Stimulated activated CD8-positive, alpha-beta memory T cell treated with anti-CD3 and anti-CD28 coated beads, Interleukin-15, amount 100 ng/mL, for 4 hours (primary cell): ENCODE results near the gene ALG9.

Experiments
- DNase-seq, 2 donors: peaks; one replicate each; pipeline ENCODE4 v3.0.0-alpha.2; 2020; ENCODE audit warnings: low read depth in 2 of 2

Gene ALG9

DNA sequence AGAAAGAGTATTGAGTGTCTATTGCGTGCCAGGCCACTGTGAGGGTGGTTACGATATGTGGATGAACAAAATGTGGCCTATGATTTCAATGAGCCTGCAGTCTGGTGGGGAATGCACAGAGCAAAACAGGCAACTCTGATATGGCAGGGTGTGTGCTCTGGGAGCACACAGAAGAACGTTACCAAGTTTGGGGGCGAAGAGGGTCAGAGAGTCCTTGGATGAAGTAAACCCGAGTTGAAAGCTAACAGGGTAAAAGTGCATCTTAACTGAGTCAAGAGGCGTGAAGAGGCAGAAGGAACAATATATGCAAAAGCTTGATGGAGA is 8.2 kb upstream of the ALG9 start:
- DNase-seq, result no peak

DNA sequence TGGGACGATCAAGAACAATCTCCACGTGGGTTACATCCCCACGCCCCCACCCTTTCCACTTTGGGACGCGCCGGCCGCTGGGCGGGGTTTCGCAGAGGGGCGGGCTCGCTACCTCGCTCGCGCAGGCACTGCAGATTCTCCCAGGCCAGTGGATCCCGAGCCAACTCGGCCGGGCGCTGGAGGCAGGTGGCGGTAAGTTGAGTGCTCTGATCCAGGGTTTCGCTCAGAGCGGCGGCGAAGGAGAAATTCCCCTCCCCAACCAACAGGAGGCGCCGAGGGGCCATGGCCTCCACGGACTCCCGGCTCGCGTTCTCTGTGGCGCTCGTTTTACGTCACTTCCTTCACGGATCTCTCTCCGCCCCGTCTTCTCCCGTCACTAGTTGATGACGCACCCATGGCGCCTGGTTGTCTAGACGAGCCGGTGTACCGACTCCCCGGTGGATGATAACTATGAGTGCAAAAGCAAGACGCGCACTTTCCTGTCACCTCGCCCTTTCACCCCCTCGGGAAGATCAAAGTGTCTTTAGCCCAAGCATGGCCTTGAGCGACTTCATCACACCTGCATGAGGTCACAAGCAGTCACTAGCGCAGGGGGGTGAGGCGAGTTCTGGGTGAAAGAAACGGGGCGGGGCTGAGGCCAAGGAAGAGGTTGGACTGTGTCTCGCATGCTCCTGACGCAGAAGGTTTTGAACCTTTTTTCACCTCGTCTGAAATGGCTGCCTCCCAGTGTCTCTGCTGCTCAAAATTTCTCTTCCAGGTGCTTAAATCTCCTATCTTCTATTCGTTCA is 7.7 kb upstream of the ALG9 start, which contains the start of the genes CFAP68 and FDXACB1:
CFAP68 (plus strand) TSS at position 693 of the 788 bp plus-strand sequence; CDS start at position 713, 20 bp downstream.
FDXACB1 (minus strand) TSS at position 317 of the 788 bp plus-strand sequence; CDS start at position 284, 33 bp downstream.
- peak; percentile 89 to 90 for DNase-seq

DNA sequence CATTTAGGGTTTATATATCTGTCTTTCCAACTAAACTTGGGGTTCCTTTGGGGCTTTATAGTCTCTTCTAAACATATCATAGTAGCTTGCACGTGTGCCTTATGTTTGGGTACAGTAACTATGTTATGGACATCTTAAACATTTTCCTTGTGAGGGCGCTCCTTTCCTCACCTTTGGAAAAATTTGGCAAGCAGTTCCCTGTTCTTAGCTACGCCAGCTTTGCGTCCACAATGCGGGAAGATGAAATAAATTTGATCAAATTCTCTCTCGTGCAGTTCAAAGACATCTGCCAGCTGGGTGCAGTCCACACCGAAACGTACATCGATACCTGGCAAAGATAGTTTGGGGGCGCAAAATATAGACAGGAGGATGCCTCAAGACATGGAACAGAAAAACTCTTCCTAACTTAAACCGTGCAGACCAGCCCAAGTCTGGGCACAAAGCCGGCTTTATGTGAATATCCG is 7.0 kb upstream of the ALG9 start:
- no peak for DNase-seq

DNA sequence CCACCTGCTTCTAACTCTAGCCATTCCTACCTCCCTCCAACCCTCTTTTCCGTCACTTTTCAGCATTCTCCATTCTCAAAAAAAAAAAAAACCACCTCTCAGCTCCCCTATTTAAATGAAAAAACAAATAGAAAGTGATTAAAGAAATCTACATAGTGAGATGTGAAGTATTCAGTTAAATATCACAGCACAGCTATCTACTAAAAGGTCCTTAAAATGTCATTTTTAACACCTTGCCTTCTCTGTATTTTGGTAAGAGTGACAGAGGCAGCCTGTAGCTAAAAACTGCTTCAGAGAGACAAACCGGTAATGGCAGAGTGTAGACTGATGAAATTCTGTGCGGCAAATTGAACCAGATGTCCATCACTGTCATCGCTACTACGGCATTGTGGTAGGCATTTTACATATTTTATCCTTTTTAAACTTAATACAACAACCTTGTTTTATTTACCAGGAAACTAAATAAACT is 346 bp upstream of the ALG9 start:
- DNase-seq, result no peak

DNA sequence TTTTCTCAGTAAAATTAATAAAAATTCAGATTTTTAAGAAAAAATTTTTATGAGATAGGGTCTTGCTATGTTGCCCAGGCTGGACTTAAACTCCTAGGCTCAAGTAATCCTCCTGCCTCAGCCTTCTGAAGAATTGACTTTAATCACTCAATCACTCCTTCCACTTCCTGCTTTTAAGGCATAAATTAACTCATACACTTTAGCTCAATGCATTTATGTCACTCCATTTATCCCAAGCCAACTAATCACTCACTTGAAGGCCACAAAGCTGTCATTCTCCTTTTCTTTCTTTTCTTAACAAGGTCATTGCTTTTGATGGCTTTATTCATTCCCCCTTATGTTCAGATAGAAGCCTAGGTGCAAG is 877 bp downstream of the ALG9 start:
- no peak for DNase-seq

DNA sequence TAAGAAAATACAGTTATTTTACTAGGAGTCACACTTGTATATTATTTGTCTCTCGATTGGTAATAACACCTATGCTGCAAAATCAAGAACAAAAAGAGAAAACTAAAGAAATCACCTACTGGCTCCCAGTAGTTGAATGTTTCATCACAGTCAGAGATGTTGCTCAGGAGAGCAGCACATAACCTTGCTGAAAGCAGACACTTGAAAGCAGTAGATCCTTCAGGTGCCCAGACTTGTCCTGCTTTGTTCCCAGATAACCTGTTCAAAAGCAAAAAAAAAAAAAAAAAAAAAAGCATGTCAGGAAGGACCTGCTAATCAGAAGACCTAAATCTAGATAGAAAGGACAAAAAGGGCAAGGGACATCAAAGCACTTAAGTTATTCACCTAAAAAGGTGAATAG is 1.3 kb downstream of the ALG9 start:
- DNase-seq, result no peak

DNA sequence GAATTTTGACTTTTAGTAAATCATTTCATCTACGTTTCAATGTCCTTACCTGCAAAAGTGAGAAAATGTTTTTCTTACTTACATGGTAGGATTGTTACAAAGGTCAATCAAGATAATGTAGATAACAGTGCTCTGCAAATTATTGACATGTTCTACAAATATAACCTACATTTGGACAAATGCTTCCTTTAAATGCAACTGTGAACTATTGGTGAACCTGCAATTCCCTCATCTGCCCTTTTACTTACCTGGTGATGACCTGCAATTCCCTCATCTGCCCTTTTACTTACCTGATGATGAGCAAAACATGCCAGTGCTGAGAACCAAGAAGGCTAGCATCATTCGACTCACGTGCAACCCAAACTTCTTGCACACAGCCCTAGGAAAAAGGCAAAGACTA is 11.1 kb downstream of the ALG9 start:
- no peak for DNase-seq

DNA sequence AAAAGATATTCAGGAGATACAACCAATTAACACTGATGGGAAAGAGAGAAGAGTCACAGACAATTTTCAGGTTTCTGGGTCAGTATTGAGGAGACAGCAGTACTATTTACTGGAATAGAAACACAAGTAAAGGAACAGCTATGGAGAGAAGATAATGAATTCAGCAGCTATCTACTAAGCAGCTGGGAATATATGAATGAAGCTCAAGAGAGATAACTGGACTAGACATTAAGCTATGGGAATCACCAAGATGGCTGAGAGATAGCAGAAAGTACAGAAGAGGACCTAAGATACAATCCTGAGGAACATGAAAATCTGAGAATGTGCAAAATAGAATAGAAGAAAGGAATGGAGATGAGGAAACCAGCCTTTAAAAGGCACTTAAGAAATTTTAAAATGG is 15.9 kb downstream of the ALG9 start:
- no peak for DNase-seq

DNA sequence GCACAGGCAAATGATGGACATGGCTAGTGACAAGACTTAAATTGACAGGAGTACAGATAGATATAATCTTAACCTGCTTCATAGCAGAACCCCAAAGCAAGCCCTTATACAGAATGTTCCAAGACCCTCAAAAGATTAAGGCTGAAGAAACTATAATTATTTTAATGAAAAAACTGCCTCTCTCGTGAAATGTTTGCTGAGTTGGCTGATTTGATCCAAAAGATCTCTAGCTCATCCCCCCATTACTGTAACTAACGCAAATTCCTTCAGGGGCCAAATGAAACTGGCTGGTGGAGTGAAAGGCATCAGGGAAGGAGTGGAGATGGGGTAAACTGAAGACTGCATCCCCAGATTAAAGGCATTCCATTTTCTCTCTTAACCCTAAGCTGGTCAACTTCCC is 19.3 kb downstream of the ALG9 start:
- DNase-seq, result no peak

DNA sequence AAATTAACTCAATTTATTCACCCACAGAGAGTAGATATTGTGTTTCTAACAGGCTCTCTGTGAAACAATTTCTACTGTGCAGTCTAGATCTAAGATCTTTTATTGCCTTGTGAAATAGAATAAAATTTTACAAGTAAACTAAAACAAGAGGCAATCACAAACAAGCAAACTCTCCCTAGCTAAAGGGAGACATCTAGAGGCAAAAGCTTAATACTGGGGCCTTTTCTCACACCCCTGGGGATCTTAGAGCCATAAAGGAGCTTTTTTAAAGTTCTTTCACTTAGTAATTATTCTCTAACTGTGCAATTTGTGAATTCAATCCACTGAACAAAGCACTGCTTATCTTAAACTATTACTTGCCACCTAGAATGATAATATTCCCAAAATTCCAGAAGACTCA is 19.7 kb downstream of the ALG9 start:
- no peak for DNase-seq

DNA sequence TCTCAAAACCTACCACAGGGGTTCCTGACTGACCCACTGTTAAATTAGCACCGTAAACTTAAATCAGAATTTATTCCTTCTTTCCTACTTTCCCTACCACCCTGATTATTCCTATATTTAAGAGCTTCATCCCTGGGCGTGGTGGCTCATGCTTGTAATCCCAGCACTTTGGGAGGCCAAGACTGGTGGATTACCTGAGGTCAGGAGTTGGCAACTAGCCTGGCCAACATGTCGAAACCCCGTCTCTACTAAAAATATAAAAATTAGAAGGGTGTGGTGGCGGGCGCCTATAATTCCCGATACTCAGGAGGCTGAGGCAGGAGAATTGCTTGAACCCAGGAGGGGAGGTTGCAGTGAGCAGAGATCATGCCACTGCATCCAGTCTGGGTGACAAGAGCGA is 20.3 kb downstream of the ALG9 start:
- DNase-seq, result no peak

DNA sequence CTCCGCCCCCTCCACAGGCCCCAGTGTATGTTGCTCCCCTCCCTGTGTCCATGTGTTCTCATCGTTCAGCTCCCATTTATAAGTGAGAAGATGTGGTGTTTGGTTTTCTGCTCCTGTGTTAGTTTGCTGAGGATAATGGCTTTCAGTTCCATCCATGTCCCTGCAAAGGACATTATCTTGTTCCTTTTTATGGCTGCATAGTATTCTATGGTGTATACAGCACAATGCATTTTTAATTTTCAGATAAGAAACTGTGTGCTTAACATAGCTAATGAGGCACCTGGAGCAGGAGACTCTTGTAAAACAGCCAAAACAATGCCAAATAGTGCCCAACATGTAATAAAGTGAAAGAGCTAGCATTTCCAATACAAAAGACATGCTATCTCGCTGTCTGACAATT is 21.8 kb downstream of the ALG9 start:
- no peak for DNase-seq

DNA sequence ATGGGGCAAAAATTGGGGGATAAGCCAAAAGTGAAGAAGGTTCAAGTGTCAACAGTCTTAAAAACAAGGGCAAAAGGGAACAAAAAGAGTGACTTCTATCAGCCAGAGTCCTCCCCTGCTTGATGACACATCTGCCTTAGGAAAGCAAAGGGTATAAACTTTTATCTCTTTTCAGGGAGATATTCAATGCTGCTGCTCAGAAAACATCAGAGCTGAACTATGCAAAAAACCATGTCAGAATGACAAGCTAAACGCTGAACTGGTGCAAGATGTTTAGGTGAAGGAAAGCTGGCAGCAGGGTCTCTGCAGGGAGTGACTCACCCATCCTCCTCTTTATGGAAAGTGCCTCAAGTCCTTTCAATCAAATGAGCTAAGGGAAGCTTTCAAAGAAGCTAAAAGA is 24.7 kb downstream of the ALG9 start:
- no peak for DNase-seq

DNA sequence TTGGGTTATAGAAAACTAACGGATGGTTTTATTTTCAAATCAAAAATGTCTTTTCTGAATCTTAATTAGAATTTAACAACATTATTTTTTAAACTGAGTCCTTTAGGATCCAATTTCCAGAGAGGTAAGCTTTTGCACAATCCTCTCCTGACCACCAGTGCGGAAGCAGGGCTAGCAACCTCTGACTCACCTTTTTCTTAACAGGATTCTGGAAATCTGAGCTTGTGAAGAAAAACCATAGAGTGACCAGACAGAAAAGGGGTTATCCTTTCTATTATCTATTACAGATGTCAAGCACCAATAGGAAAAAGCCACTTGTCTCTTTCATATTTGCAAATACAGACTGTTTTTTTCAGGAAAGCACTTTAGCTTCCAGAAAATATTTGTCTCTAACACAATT is 25.3 kb downstream of the ALG9 start:
- no peak for DNase-seq

DNA sequence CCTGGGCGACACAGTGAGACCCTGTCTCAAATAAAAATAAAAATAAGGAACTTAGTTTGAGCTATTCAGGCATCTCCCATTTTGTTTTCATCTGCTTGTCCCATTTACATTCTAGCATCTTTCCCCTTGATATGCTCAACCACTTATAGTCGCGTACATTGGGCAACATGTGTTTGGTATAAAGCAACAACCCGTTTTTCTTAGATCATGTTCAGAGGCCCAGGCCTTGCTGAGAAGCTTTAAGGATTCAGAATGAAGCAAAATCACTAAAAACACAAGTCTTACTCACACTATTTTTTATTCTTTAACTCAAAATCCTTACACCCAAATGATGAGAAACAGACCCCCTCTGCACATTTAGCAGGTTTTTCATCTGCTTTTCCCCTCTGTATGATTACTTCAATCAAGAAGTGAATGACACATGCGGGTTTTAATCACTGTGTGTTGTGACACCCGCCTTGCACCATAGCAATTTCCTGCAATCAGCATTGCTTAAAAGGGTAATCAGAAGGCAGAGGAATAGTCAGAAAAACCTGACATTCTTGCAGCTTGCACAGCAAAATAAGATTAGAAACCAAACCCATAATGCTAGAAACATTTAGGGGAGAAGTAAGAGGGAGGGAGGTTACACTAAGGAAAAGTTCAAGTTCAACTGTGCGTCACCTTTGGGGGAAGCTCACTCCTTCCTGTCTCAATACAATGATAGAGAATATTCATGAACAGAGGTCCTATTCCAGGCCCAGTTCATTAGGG is 25.9 kb downstream of the ALG9 start:
- DNase-seq, result no peak

DNA sequence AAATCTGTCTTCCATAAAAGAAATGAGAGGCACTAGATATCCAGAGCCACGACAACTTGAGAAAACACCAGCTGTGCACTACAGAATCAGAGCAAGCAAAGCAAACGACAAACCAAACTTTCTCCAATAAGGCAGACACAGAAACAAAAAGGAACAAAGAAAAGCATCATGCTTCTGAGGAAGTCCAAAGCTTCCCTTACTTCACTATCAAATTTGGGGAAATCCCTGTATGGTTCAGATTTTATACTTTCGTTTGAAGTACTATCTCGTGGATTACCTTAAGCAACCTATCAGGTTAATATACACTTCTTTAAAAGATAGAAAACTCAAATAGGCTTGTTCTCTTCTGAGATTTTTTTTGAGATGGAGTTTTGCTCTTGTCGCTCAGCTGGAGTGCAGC is 27.7 kb downstream of the ALG9 start:
- DNase-seq, result no peak

DNA sequence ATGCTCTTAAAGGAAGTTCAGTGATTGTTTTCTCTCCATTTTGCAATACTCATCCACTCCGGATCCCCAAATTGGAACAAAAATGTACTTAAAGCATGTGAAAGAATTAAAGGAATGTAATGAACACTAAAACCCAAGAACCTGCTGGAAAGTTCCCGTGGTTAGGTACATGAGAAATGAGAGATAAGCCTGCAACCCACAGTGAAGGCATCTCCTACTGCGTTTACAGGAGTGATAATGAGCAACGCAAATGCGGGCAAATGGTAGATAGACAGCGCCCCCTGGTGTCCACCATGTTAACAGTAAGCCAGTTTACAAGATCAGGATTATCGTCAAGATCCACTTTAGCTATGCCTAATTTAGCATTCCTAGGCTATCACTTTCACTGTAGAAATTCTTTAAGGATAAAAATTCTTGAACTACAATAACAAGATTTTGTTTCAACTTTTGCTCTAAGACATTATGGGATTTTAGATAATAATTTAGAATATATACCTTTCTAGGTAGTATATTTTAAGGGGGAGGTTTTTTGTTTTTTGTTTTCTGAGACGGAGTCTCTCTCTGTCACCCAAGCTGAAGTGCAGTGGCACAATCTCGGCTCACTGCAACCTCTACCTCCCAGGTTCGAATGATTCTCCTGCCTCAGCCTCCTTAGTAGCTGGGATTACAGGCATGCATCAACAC is 29.9 kb downstream of the ALG9 start:
- peak; percentile 46 to 77 for DNase-seq

DNA sequence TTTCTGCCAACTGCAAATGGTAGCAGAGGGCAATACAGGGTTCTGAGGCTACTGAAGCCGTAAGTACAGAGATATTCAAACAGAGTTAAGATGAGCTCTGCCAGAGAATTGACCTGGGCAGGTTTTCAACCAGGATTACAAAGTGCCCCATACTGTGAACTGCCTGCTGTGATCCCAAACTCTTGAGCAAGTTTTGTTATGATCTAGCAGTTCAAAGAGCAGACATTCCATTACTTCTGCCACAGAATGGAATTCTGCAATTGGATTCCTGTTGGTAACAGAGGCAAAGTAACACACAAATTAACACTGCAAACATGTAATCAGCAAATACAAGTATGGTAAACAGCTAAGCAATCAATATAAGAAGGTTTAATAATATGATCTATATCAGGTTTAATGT is 31.2 kb downstream of the ALG9 start:
- no peak for DNase-seq

DNA sequence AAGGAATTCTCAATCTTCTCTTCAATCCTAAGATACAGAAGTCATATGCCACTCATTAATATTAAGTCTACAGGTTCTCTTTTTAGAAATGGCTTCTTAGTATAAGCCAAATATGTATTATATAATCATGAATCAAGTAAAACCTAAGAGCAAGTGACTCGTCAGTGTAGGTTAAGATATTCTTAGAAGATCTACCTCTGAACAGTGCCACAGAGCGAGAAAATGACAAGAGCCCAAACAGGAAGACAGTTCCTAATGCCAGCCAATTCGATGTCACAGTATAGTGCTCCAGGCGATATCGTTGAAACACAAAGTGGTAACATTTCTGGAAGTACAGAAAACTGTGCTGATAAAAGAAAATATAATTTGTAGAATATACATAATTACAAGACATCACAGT is 33.3 kb downstream of the ALG9 start:
- no peak for DNase-seq

DNA sequence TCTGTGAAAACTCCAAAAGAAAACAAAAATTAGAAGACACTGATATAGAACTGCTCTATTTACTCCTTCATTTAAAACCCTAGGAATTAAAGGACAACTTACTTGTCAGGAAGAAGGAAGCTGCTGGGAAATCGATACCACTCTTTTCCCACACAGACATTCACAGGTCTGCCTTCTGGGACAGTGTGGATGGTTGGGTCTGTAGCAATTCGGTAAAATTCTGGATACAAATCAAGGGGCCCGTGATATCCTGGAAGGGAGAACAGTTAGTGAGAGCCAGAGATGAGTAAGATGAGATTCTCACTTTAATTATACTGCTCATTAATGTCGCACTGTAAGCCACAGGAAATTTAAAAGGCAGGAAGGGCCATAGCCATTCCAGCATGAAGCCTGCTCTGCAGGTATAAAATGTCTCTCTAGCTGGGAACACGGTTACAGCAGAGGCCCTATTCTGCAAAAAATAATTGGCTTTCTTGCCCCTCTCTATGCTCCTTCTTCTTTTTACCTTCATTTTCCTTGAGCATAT is 34.0 kb downstream of the ALG9 start:
- no peak for DNase-seq

DNA sequence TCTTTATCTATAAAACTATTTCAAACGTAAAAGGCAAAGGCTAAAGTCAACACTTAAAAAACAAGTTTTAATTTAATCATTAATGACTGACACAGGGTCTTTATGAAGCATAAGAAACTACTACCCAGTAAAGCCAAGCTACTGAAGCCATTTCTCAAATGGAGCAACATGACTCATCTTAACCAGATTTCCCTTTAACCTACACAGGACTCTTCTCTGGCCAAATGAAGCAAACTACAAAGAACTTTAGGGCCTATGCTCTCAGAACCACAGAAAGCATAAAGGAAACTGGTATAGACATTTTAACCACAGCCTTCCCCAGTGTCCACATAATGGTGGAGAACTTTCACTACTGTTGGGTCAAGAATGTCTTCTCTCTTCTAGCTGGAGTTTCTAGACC is 34.7 kb downstream of the ALG9 start:
- no peak for DNase-seq

DNA sequence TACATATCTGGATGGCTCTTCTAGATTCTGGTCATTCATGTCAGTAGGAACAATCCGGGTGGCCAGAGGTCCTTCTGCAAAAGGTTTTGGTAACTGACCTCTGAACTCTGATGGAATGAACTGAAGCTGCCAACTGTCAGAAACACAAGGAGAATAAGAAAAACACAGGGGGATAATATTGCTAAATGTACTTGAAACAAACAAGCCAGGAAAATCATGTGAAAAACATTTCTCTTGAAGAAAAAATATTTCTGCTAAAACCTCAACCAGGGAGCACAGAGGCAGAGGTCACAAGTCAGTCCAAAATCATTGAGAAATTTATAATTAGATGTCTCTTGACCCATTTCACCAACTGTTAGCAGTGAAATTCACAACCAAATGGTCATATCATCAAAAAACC is 35.2 kb downstream of the ALG9 start:
- no peak for DNase-seq
